ENCODE data around the gene CDX2. TPM values are rescaled to one million over a fixed set of nuclear protein-coding genes. Genes with fewer than 3 reads are reported as not detected.

Gene CDX2
- total RNA-seq, 1 experiment from 2014 or later: 12.5 TPM

DNA sequence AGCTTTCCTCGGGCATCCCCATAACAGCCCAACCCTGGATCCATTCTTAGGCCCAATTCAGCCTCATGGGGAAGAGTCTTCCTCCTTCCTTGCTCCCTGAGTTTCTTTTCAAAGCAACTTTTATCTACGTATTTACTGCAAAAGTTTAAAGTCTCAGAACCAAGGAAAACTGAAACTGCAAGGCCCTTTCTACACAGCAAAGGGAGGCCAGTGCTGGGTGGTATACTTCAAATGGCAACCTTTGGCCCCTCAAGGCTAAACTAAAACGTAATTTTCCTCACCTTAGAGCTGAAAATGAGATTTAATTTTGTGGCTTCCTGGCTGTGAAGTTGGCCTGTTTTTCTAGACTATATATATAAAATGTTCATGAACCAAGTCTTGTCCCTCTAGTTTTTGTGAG is 5.6 kb downstream of the CDX2 start:
- H3K79me2 ChIP-seq (ENCODE audit: insufficient read depth, low read length): peaks cover 39% of the 10 kb centered on the region
- no peak overlapping the region for H3K4me3 ChIP-seq (replicated peaks in 1 of 2; ENCODE audit: low read depth in 1 of 2, low read length in 2 of 2)
- DNase-seq (ENCODE audit: low read depth, low spot score) (no peak), ATAC-seq (no peak)
- RAD21 ChIA-PET (ENCODE audit: low non-redundant PET in 1 of 2, low total read pairs in 2 of 2, uncharacterized antibody in 2 of 2, unreplicated experiment in 2 of 2): no interaction called here
- no peaks in the 10 kb centered on the region for H4K20me1 ChIP-seq (ENCODE audit: insufficient read depth)
- H3K4me1 ChIP-seq (ENCODE audit: control insufficient read depth in 1 of 2, insufficient read depth in 2 of 2, low read length in 2 of 2): peaks cover 6 to 16% of the 10 kb centered on the region in 2 experiments; a peak in 3 of 4 replicates
- no peak overlapping the region for H2AFZ ChIP-seq (ENCODE audit: low read depth, low read length, poor library complexity, severe bottlenecking)
- no peaks in the 10 kb centered on the region for H3K9me3 ChIP-seq (ENCODE audit: control insufficient read depth in 1 of 2, insufficient read depth in 1 of 2, low read depth in 1 of 2, low read length in 2 of 2)
- TF ChIP-seq SRF (IDR thresholded peaks at IDR 0.05; ENCODE audit: low read depth) (no peak), EZH2phosphoT487 (IDR thresholded peaks at IDR 0.05; ENCODE audit: borderline replicate concordance) (no peak), SIN3A (IDR thresholded peaks at IDR 0.05; ENCODE audit: low read depth) (no peak), TCF7L2 (IDR thresholded peaks at IDR 0.05; ENCODE audit: borderline replicate concordance, extremely low read depth, insufficient read depth, insufficient read length) (no peak), POLR2A (IDR thresholded peaks at IDR 0.05; ENCODE audit: borderline replicate concordance, extremely low read depth, insufficient read depth, insufficient read length) (no peak), ELF1 (IDR thresholded peaks at IDR 0.05; ENCODE audit: borderline replicate concordance, low read depth) (no peak), SP1 (IDR thresholded peaks at IDR 0.05; ENCODE audit: low read depth) (no peak), POLR2AphosphoS5 (IDR thresholded peaks at IDR 0.05; ENCODE audit: low read depth, low read length) (no peak), ZNF274 (IDR thresholded peaks at IDR 0.05; ENCODE audit: low read depth, low read length) (no peak), YY1 (IDR thresholded peaks at IDR 0.05; ENCODE audit: extremely low read depth, insufficient replicate concordance, low read depth, low read length) (no peak), CBX3 (IDR thresholded peaks at IDR 0.05; ENCODE audit: low read depth) (no peak), CEBPB (IDR thresholded peaks at IDR 0.05; ENCODE audit: low read depth) (no peak), EGR1 (IDR thresholded peaks at IDR 0.05; ENCODE audit: low read depth) (no peak)
- TF ChIP-seq, protein P1, sequence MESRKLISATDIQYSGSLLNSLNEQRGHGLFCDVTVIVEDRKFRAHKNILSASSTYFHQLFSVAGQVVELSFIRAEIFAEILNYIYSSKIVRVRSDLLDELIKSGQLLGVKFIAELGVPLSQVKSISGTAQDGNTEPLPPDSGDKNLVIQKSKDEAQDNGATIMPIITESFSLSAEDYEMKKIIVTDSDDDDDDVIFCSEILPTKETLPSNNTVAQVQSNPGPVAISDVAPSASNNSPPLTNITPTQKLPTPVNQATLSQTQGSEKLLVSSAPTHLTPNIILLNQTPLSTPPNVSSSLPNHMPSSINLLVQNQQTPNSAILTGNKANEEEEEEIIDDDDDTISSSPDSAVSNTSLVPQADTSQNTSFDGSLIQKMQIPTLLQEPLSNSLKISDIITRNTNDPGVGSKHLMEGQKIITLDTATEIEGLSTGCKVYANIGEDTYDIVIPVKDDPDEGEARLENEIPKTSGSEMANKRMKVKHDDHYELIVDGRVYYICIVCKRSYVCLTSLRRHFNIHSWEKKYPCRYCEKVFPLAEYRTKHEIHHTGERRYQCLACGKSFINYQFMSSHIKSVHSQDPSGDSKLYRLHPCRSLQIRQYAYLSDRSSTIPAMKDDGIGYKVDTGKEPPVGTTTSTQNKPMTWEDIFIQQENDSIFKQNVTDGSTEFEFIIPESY (IDR thresholded peaks at IDR 0.05; ENCODE audit: extremely low read depth, insufficient replicate concordance, low read length): no peak
- TF ChIP-seq, protein P2, sequence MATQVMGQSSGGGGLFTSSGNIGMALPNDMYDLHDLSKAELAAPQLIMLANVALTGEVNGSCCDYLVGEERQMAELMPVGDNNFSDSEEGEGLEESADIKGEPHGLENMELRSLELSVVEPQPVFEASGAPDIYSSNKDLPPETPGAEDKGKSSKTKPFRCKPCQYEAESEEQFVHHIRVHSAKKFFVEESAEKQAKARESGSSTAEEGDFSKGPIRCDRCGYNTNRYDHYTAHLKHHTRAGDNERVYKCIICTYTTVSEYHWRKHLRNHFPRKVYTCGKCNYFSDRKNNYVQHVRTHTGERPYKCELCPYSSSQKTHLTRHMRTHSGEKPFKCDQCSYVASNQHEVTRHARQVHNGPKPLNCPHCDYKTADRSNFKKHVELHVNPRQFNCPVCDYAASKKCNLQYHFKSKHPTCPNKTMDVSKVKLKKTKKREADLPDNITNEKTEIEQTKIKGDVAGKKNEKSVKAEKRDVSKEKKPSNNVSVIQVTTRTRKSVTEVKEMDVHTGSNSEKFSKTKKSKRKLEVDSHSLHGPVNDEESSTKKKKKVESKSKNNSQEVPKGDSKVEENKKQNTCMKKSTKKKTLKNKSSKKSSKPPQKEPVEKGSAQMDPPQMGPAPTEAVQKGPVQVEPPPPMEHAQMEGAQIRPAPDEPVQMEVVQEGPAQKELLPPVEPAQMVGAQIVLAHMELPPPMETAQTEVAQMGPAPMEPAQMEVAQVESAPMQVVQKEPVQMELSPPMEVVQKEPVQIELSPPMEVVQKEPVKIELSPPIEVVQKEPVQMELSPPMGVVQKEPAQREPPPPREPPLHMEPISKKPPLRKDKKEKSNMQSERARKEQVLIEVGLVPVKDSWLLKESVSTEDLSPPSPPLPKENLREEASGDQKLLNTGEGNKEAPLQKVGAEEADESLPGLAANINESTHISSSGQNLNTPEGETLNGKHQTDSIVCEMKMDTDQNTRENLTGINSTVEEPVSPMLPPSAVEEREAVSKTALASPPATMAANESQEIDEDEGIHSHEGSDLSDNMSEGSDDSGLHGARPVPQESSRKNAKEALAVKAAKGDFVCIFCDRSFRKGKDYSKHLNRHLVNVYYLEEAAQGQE (IDR thresholded peaks at IDR 0.05; ENCODE audit: low read depth): no peak
- TF ChIP-seq, protein P3, sequence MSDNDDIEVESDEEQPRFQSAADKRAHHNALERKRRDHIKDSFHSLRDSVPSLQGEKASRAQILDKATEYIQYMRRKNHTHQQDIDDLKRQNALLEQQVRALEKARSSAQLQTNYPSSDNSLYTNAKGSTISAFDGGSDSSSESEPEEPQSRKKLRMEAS (IDR thresholded peaks at IDR 0.05): no peak
- H3K27ac ChIP-seq (ENCODE audit: low read depth, low read length): no peak overlapping the region
- peaks cover 0 to 4% of the 10 kb centered on the region in 2 experiments; a peak in 1 of 4 replicates for H3K36me3 ChIP-seq (ENCODE audit: control insufficient read depth in 1 of 2, insufficient read depth in 2 of 2, low read length in 2 of 2)
- POLR2A ChIA-PET: no interaction called here
- no peak overlapping the region for H3K4me2 ChIP-seq (ENCODE audit: low read length)
- no peak overlapping the region for H3K9ac ChIP-seq (ENCODE audit: low read length)
- no peaks in the 10 kb centered on the region for H3K27me3 ChIP-seq (ENCODE audit: insufficient read depth, low read length)
- no peaks in the 10 kb centered on the region for H3K9me2 ChIP-seq (ENCODE audit: insufficient read depth)
- CTCF ChIA-PET: interaction anchor here (1.6 to 2.1 kb wide), 2 partner anchors 10 to 133 kb away, joined by 4 to 7 read pairs; no protein-coding TSS in a partner anchor
- no TSS peak for BruUV-seq (replicated peaks)
- intact Hi-C loops (cut with micrococcal nuclease): no loop called here

Data from HCT116 (cell line).